ENCODE results near the gene MFSD8.

DNA sequence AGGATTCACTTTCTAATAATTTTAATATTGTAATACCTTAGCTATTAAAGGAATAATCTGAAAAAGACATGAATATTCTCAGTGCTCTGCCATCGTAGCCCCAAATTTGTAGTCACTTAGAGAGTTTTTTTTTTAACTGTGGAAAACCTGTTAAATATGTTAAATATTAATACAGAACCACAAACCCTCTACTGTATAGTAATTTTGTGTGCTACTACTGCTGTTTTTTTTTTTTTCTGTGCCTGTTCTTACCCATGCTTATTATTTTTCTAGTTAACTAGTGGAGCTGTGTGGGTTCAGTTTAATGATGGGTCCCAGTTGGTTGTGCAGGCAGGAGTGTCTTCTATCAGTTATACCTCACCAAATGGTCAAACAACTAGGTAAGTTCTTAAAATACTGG, 68.4 kb downstream of the MFSD8 start:
- TF ChIP-seq, protein P1, sequence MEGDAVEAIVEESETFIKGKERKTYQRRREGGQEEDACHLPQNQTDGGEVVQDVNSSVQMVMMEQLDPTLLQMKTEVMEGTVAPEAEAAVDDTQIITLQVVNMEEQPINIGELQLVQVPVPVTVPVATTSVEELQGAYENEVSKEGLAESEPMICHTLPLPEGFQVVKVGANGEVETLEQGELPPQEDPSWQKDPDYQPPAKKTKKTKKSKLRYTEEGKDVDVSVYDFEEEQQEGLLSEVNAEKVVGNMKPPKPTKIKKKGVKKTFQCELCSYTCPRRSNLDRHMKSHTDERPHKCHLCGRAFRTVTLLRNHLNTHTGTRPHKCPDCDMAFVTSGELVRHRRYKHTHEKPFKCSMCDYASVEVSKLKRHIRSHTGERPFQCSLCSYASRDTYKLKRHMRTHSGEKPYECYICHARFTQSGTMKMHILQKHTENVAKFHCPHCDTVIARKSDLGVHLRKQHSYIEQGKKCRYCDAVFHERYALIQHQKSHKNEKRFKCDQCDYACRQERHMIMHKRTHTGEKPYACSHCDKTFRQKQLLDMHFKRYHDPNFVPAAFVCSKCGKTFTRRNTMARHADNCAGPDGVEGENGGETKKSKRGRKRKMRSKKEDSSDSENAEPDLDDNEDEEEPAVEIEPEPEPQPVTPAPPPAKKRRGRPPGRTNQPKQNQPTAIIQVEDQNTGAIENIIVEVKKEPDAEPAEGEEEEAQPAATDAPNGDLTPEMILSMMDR (IDR thresholded peaks at IDR 0.05) = no peak
- TF ChIP-seq EP300 (IDR thresholded peaks at IDR 0.05) = no peak
